PFSK-1 (cell line): ENCODE results near the gene GUF1.

Experiments used
- FOXP2 ChIP-seq: optimal IDR thresholded peaks from 2 replicates; pipeline ENCODE3; 2011; ENCODE audit warnings: borderline replicate concordance, control low read depth, inconsistent platforms; ENCODE audit not compliant: insufficient read depth; ENCODE audit errors: extremely low read length, extremely low read depth
- POLR2AphosphoS5 ChIP-seq: IDR thresholded peaks from 2 replicates; pipeline ENCODE4 v1.6.1; 2012; ENCODE audit warnings: low read depth, mild to moderate bottlenecking, control low read depth, low read length, moderate library complexity
- REST ChIP-seq, 2 experiments: IDR thresholded peaks; 2 replicates each; pipeline versions ENCODE4 v1.6.1 to v1.8.0; 2011 to 2012; ENCODE audit warnings: low read depth in 2 of 2, low read length in 2 of 2, control low read depth in 1 of 2, inconsistent platforms in 1 of 2, mild to moderate bottlenecking in 1 of 2, moderate library complexity in 1 of 2; ENCODE audit not compliant: insufficient read depth in 1 of 2
- SIN3A ChIP-seq: IDR thresholded peaks from 2 replicates; pipeline ENCODE4 v1.6.1; 2012; ENCODE audit warnings: mild to moderate bottlenecking, low read length, moderate library complexity, borderline replicate concordance; ENCODE audit not compliant: insufficient read depth
- TAF1 ChIP-seq: IDR thresholded peaks from 2 replicates; pipeline ENCODE4 v1.6.1; 2012; ENCODE audit warnings: low read length, control low read depth, borderline replicate concordance; ENCODE audit not compliant: insufficient read depth

Gene GUF1

GRCh38 chr4:44670506-44671199 is 7.6 kb upstream of the GUF1 start:
- TF ChIP-seq REST (IDR thresholded peaks at IDR 0.05; ENCODE audit: insufficient read depth in 1 of 2, low read depth in 2 of 2, low read length in 2 of 2) (no peak), FOXP2 (no peak), SIN3A (no peak), TAF1 (no peak), POLR2AphosphoS5 (no peak)

DNA sequence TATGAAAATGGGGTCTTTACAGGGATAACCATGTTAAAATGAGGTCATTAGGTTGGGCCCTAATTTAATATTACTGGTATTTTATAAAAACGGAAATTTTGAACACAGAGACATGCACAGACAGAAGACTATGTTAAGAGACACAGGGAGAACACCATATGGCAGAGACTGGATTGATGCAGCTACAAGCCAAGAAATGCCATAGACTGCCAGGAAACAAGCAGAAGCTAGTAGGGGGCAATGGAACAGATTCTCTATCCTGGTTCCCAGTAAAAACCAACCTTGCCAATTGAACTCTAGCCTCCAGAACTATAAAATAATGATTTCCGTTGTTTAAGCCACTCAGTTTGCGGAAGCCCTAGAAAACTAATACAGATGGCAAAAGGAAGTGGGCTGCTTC is 6.6 kb upstream of the GUF1 start:
- no peak for TF ChIP-seq TAF1
- TF ChIP-seq POLR2AphosphoS5 = no peak
- TF ChIP-seq FOXP2 = no peak
- no peak for TF ChIP-seq REST (IDR thresholded peaks at IDR 0.05; ENCODE audit: insufficient read depth in 1 of 2, low read depth in 2 of 2, low read length in 2 of 2)
- no peak for TF ChIP-seq SIN3A

GRCh38 chr4:44674471-44674870 is 3.7 kb upstream of the GUF1 start:
- TF ChIP-seq TAF1 = no peak
- no peak for TF ChIP-seq POLR2AphosphoS5
- TF ChIP-seq REST (IDR thresholded peaks at IDR 0.05; ENCODE audit: insufficient read depth in 1 of 2, low read depth in 2 of 2, low read length in 2 of 2) = no peak
- TF ChIP-seq FOXP2 = no peak
- no peak for TF ChIP-seq SIN3A

- TF ChIP-seq TAF1 (no peak), SIN3A (no peak), POLR2AphosphoS5 (no peak), REST (IDR thresholded peaks at IDR 0.05; ENCODE audit: insufficient read depth in 1 of 2, low read depth in 2 of 2, low read length in 2 of 2) (no peak), FOXP2 (no peak)
These were observed 2.9 kb upstream of the GUF1 start for GRCh38 chr4:44675366-44675765.

DNA sequence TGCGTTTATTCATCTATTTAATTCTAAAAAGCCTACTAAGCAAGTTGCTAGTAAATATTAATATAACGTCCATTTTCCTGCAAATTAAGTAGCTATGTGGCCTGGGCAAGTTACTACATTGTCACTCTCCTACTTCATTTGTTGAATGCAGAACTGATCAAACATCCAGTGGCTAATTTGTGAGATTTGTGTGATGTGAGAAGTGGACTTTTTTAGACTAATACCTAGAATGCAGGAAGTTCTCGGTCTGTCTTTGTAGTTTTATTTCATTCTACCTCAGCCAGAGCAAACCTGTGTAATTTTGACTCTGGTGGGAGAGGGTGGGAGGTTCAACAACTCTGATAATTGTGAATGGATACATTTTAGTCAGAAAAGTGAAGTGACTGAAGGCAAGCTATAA is 840 bp downstream of the GUF1 start:
- TF ChIP-seq POLR2AphosphoS5 (no peak), FOXP2 (no peak), TAF1 (no peak), SIN3A (no peak), REST (IDR thresholded peaks at IDR 0.05; ENCODE audit: insufficient read depth in 1 of 2, low read depth in 2 of 2, low read length in 2 of 2) (no peak)
